Measurements from ENCODE around the gene ROR2. TPM values are rescaled to one million over a fixed set of nuclear protein-coding genes. Genes with fewer than 3 reads are reported as not detected.

The ROR2 gene
- total RNA-seq, 4 donors from 2014 or later = 37.4 to 71.8 (median 59.4) TPM

DNA sequence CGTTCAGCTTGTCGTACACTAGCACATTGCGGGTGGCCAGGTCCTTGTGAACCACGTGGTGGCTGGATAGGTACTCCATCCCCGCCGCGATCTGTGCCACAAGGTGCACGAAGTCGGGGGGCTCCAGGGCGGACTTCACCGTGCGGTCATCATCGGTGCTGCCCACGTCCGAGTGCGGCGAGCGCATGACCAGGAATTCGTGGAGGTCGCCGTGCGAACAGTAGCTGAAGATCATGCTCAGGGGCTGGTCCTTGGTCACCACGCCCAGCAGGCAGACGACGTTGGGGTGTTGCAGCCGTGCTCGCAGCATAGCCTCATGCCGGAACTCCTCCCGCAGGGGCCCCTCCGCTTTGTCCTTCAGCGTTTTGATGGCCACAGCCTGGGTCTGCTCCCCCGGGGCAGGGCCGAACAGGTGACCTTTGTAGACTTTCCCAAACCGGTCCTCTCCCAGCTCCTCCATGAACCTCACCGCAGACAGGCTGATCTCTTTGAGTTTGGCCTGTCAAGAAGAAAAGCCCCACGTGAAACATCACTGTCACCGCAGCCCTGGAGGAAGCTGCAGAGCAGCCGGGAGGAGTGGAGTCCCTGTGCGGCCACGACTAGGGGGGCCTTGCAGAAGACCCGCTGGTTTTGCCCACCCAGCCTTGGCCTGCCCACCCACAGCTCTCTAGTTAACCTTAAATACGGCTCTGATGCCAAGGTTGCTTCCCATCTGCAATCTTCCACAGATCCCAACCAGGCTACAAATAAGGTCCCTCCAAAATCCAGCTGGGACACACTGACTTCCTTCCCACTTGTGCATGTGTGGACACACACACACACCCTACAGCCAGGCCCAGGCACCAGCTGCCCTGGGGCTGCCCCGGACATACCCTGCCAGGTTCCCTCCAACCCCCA, 225.2 kb downstream of the ROR2 start:
- Histone ChIP-seq H3K27me3 (no peaks in the 10 kb centered on the region), H3K36me3 (peaks cover 0 to 49% (median 30%) of the 10 kb centered on the region in 4 donors), H3K9me3 (no peaks in the 10 kb centered on the region), H3K4me3 (no peak overlapping the region), H3K27ac (replicated peaks in 1 of 4) (no peak overlapping the region), H3K4me1 (peaks cover 8 to 28% (median 23%) of the 10 kb centered on the region in 4 donors)
- TF ChIP-seq, protein P1, sequence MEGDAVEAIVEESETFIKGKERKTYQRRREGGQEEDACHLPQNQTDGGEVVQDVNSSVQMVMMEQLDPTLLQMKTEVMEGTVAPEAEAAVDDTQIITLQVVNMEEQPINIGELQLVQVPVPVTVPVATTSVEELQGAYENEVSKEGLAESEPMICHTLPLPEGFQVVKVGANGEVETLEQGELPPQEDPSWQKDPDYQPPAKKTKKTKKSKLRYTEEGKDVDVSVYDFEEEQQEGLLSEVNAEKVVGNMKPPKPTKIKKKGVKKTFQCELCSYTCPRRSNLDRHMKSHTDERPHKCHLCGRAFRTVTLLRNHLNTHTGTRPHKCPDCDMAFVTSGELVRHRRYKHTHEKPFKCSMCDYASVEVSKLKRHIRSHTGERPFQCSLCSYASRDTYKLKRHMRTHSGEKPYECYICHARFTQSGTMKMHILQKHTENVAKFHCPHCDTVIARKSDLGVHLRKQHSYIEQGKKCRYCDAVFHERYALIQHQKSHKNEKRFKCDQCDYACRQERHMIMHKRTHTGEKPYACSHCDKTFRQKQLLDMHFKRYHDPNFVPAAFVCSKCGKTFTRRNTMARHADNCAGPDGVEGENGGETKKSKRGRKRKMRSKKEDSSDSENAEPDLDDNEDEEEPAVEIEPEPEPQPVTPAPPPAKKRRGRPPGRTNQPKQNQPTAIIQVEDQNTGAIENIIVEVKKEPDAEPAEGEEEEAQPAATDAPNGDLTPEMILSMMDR (IDR thresholded peaks at IDR 0.05) = no peak
- TF ChIP-seq EP300 (IDR thresholded peaks at IDR 0.05) (no peak), POLR2A (IDR thresholded peaks at IDR 0.05; ENCODE audit: low read depth) (no peak), POLR2AphosphoS5 (IDR thresholded peaks at IDR 0.05) (no peak)
- intact Hi-C loops (cut with DNase I) = loop anchor here (5.0 kb wide), 1 partner anchor 68 kb away; no protein-coding TSS in a partner anchor
- no peak for DNase-seq (ENCODE audit: extremely low spot score)
- 90% methylated on average over 32 of the region's 43 CpGs for WGBS

DNA sequence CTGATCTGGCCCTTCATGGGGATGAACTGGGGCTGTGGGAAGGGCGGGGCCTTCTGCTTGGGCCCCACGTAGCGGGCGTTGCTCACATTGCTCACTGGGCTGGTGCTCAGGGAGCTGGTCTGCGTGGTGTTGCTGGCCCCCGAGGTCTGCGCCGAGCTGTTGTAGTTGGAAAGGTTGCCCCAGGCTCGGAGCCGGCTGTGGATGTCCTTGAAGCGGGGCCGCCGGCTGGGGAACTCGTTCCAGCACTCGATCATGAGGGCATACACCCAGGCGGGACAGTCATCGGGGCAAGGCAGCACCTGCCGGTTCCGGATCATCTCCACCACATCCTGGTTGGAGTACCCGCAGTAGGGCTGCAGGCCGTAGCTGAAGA, 226.0 kb downstream of the ROR2 start:
- H3K27ac ChIP-seq (replicated peaks in 1 of 4) = no peak overlapping the region
- H3K36me3 ChIP-seq = peaks cover 0 to 49% (median 30%) of the 10 kb centered on the region in 4 donors
- no peaks in the 10 kb centered on the region for H3K27me3 ChIP-seq
- H3K4me3 ChIP-seq = no peak overlapping the region
- 96% methylated on average over 20 of the region's 21 CpGs for WGBS
- intact Hi-C loops (cut with DNase I) = no loop called here
- DNase-seq (ENCODE audit: extremely low spot score) = no peak
- TF ChIP-seq EP300 (IDR thresholded peaks at IDR 0.05) = no peak
- TF ChIP-seq, protein P1 (IDR thresholded peaks at IDR 0.05) = no peak
- TF ChIP-seq POLR2A (IDR thresholded peaks at IDR 0.05; ENCODE audit: low read depth) = no peak
- TF ChIP-seq POLR2AphosphoS5 (IDR thresholded peaks at IDR 0.05) = no peak
- no peaks in the 10 kb centered on the region for H3K9me3 ChIP-seq
- H3K4me1 ChIP-seq = peaks cover 1 to 20% (median 15%) of the 10 kb centered on the region in 4 donors

DNA sequence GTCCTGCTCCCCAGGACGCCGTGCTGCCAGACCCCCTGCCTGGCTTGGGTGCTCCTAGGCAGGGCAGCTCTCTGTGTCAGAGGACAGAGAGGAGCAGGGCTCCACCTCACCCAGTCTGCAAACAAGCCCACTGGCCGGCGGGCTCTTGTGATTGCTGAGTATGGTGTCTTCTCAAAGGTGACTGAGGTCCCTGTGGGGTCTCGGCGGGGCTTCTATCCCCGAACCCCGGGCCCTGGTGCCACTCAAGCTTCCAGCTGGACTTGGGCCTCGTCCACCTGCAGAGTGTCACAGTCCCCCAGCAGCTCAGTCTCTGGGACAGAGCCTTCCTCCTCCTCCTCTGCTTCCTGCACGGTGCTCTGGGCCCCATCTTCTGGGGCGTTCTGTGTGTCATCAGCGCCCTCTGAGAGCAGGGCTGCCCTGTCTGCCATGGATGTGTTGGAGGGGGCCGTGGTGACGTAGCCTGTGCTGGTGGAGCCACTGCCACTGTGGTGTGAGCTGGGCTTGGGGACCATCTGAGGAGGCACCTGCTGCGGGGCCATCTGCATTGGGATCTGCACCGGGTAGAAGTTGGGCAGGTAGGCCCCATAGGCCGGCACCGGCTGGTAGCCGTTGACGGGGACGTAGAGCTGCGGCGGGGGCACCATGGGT, 226.5 kb downstream of the ROR2 start:
- WGBS = 82% methylated on average over 18 of the region's 23 CpGs
- Histone ChIP-seq H3K4me3 (no peak overlapping the region), H3K27ac (replicated peaks in 1 of 4) (no peak overlapping the region), H3K27me3 (no peaks in the 10 kb centered on the region), H3K36me3 (peaks cover 0 to 49% (median 30%) of the 10 kb centered on the region in 4 donors), H3K4me1 (peaks cover 0 to 15% (median 10%) of the 10 kb centered on the region in 4 donors), H3K9me3 (no peaks in the 10 kb centered on the region)
- no peak for TF ChIP-seq EP300 (IDR thresholded peaks at IDR 0.05)
- TF ChIP-seq POLR2A (IDR thresholded peaks at IDR 0.05; ENCODE audit: low read depth) = no peak
- TF ChIP-seq, protein P1 (IDR thresholded peaks at IDR 0.05) = no peak
- no peak for TF ChIP-seq POLR2AphosphoS5 (IDR thresholded peaks at IDR 0.05)
- intact Hi-C loops (cut with DNase I) = no loop called here
- no peak for DNase-seq (ENCODE audit: extremely low spot score)

DNA sequence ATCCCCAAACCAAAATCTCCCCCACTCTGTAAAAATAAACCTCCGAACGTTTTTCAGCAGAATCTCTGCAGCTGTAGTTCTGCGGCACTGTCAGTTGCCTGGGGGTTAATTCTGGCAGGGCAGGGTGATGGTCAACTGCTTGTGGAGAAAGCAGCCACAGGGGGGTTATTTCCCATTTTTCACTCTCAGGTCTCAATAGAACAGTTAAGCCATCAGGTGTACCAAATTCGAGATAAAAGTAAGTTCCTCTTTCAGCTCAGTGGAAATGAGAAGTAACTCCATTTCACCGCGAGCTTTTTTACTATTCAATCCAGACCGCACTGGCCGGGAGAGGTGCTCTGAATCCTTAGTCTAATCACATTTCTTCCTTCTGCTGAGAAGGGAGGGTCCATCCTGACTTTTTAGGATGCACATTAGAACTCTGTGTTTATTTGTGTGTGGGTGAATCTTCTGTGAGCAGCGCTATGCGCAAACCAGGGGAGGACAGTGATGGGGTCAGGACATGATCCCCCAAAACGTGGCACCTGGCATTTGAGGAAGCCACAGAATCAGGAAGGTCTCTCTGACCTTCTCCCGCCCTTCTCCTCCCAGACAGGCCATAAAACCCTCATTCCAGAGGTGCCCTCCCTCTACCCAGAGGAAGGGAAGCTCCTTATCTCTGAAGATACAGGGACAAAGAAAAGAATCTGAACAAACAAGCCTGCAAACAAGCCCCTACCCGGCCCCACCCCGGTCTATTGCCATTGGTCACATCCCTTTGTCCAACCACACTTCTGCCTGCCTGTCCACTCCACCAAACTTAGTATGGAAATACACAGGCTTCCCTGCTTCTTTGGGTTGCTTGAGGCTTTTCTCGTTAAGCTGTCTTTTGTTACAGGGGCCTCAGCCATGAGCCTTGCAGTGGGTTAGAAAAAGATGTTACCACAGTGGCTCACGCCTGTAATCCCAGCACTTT, 229.0 kb downstream of the ROR2 start:
- no peaks in the 10 kb centered on the region for H3K27me3 ChIP-seq
- WGBS = 75% methylated on average over 16 of the region's 16 CpGs
- no peaks in the 10 kb centered on the region for H3K4me1 ChIP-seq
- intact Hi-C loops (cut with DNase I) = no loop called here
- H3K36me3 ChIP-seq = peaks cover 0 to 44% (median 29%) of the 10 kb centered on the region in 4 donors
- DNase-seq (ENCODE audit: extremely low spot score) = no peak
- TF ChIP-seq POLR2AphosphoS5 (IDR thresholded peaks at IDR 0.05) (no peak), EP300 (IDR thresholded peaks at IDR 0.05) (no peak), POLR2A (IDR thresholded peaks at IDR 0.05; ENCODE audit: low read depth) (no peak)
- TF ChIP-seq, protein P1 (IDR thresholded peaks at IDR 0.05) = no peak
- H3K4me3 ChIP-seq = no peak overlapping the region
- H3K9me3 ChIP-seq = peaks cover 0 to 9% (median 0%) of the 10 kb centered on the region in 4 donors
- no peak overlapping the region for H3K27ac ChIP-seq (replicated peaks in 1 of 4)
